CD14-positive monocyte (primary cell): ENCODE results near the gene TENM3. TPM values are rescaled to one million over a fixed set of nuclear protein-coding genes. Genes with fewer than 3 reads are reported as not detected.

Experiments
- DNase-seq, 3 donors: peaks; one replicate each; pipeline ENCODE4 v3.0.0-alpha.2; 2011 to 2022
- H2AFZ ChIP-seq: 2 replicates; pipeline ENCODE4 v1.6.0; 2012; ENCODE audit warnings: mild to moderate bottlenecking, low read depth, low read length, inconsistent platforms; ENCODE audit not compliant: insufficient read depth, poor library complexity, severe bottlenecking
- H3K27ac ChIP-seq, 2 donors: 1 replicate in 1 of 2; 2 replicates in 1 of 2; pipeline ENCODE4 v1.5.1; 2012 to 2013; ENCODE audit warnings: low read length in 2 of 2, control low read depth in 1 of 2, inconsistent platforms in 1 of 2, low read depth in 1 of 2, mild to moderate bottlenecking in 1 of 2
- H3K27me3 ChIP-seq, 2 donors: one replicate each; pipeline versions ENCODE4 v1.6.0 to v1.6.1; 2011 to 2013; ENCODE audit warnings: low read length in 2 of 2; ENCODE audit not compliant: control insufficient read depth in 2 of 2, insufficient read depth in 2 of 2
- H3K36me3 ChIP-seq, 2 donors: replicated peaks in 1 of 2; 1 replicate in 1 of 2; 2 replicates in 1 of 2; pipeline versions ENCODE4 v1.5.1 to v1.6.1; 2012 to 2013; ENCODE audit warnings: low read length in 2 of 2, control low read depth in 1 of 2, inconsistent platforms in 1 of 2, mild to moderate bottlenecking in 1 of 2; ENCODE audit not compliant: insufficient read depth in 2 of 2, control insufficient read depth in 1 of 2
- H3K4me1 ChIP-seq, 2 donors: 1 replicate in 1 of 2; 2 replicates in 1 of 2; pipeline versions ENCODE4 v1.5.1 to v1.6.1; 2012 to 2013; ENCODE audit warnings: low read length in 2 of 2, control low read depth in 1 of 2, inconsistent platforms in 1 of 2, mild to moderate bottlenecking in 1 of 2, moderate library complexity in 1 of 2; ENCODE audit not compliant: insufficient read depth in 2 of 2, control insufficient read depth in 1 of 2
- H3K4me2 ChIP-seq: replicated peaks from 2 replicates; pipeline ENCODE3; 2012; ENCODE audit warnings: low read length, moderate library complexity, mild to moderate bottlenecking; ENCODE audit not compliant: poor library complexity, severe bottlenecking; ENCODE audit errors: extremely low read depth
- H3K4me3 ChIP-seq, 3 experiments: fragments of 200-600 bp in 1 of 3; sonication (generic) in 1 of 3; replicated peaks in 1 of 3; 1 replicate in 2 of 3; 2 replicates in 1 of 3; pipeline ENCODE4 v1.5.1; 2011 to 2013; ENCODE audit warnings: low read length in 3 of 3, mild to moderate bottlenecking in 3 of 3, control low read depth in 2 of 3, low read depth in 2 of 3, inconsistent platforms in 1 of 3, moderate library complexity in 1 of 3
- H3K79me2 ChIP-seq: 2 replicates; pipeline ENCODE4 v1.6.0; 2012; ENCODE audit warnings: mild to moderate bottlenecking, control low read depth, inconsistent platforms, low read length, moderate library complexity; ENCODE audit not compliant: insufficient read depth
- H3K9ac ChIP-seq: 2 replicates; pipeline ENCODE4 v1.6.0; 2017; ENCODE audit warnings: low read length, mild to moderate bottlenecking; ENCODE audit not compliant: insufficient read depth, poor library complexity, severe bottlenecking
- H3K9me3 ChIP-seq, 2 donors: replicated peaks in 1 of 2; 1 replicate in 1 of 2; 2 replicates in 1 of 2; pipeline versions ENCODE4 v1.5.1 to v1.6.1; 2012 to 2013; ENCODE audit warnings: low read length in 2 of 2, control low read depth in 1 of 2; ENCODE audit not compliant: control insufficient read depth in 1 of 2, insufficient read depth in 1 of 2
- H4K20me1 ChIP-seq: 2 replicates; pipeline ENCODE4 v1.6.0; 2012; ENCODE audit warnings: mild to moderate bottlenecking, low read length, control low read depth, moderate library complexity; ENCODE audit not compliant: insufficient read depth
- H3K27ac Mint-ChIP-seq, 7 donors: one replicate each; pipeline ENCODE4 v1.8.0; 2020; ENCODE audit warnings: mild to moderate bottlenecking in 7 of 7, mixed read lengths in 7 of 7, moderate library complexity in 6 of 7, inconsistent platforms in 2 of 7
- H3K27me3 Mint-ChIP-seq, 3 donors: one replicate each; pipeline ENCODE4 v1.8.0; 2021 to 2022; ENCODE audit warnings: low read depth in 3 of 3, mild to moderate bottlenecking in 3 of 3, mixed read lengths in 3 of 3, moderate library complexity in 3 of 3, inconsistent platforms in 1 of 3
- H3K36me3 Mint-ChIP-seq, 2 donors: one replicate each; pipeline ENCODE4 v1.8.0; 2020; ENCODE audit warnings: mixed read lengths in 2 of 2, inconsistent platforms in 1 of 2, mild to moderate bottlenecking in 1 of 2
- H3K4me1 Mint-ChIP-seq: one replicate; pipeline ENCODE4 v1.8.0; 2020; ENCODE audit warnings: mild to moderate bottlenecking, mixed read lengths
- H3K4me3 Mint-ChIP-seq, 2 donors: one replicate each; pipeline ENCODE4 v1.8.0; 2020; ENCODE audit warnings: mild to moderate bottlenecking in 2 of 2, mixed read lengths in 2 of 2, moderate library complexity in 1 of 2
- H3K9me3 Mint-ChIP-seq, 7 donors: one replicate each; pipeline ENCODE4 v1.8.0; 2020 to 2022; ENCODE audit warnings: mixed read lengths in 7 of 7, mild to moderate bottlenecking in 6 of 7, moderate library complexity in 6 of 7, inconsistent platforms in 2 of 7
- WGBS: methylation state at CpG from one replicate; pipeline ENCODE4 v1.1.5; 2013; ENCODE audit warnings: missing lambda C conversion rate; ENCODE audit not compliant: insufficient coverage; 5-methylcytosine and 5-hydroxymethylcytosine counted together
- intact Hi-C, 2 donors: fragments of 100-400 bp; cut with micrococcal nuclease; formaldehyde crosslinking; loops; one replicate each; pipeline versions ENCODE4 v1.15.0 to v1.15.1; 2023
- polyA plus RNA-seq, 3 donors: library from polyadenylated mRNA; depleted of rRNA in 1 of 3; unstranded in 2 of 3; stranded (reverse) in 1 of 3; fragments of 300-500 nt in 2 of 3; fragments of >200 nt in 1 of 3; fragmentation: Illumina TruSeq in 2 of 3; gene quantifications; 1 replicate in 2 of 3; 2 replicates in 1 of 3; pipeline ENCODE4 v1.2.3, GENCODE V29; 2012 to 2021
- TF ChIP-seq, protein P1 (sequence below): fragments of 200-600 bp; IDR thresholded peaks from one replicate; pipeline ENCODE4 v1.8.0; 2022; ENCODE audit warnings: antibody characterized with exemption, mild to moderate bottlenecking

TENM3 gene
- polyA plus RNA-seq, 3 donors, result not detected

DNA sequence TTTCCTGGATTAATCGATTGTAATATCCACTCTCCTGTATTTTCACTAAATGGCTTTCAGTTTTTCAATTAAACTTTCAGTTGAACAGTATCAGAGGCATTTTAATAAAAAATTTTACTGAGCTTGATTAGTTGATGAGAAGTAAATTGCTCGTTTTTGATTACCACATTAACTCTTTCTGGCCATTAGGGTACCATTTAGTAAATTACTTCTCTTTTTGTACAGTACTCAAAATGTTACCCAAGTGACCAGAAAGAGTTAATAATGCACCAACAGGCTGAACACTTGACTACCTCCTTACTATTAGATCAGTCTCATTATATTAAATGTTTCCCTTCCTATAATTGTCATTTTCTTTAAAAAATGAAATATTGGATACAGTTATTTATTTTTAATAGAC lies 289.2 kb downstream of the TENM3 start:
- Mint-ChIP-seq H3K27ac (no peak overlapping the region), H3K27me3 (no peaks in the 10 kb centered on the region), H3K4me1 (no peaks in the 10 kb centered on the region), H3K9me3 (peaks cover 0 to 3% (median 0%) of the 10 kb centered on the region in 7 donors), H3K4me3 (no peak overlapping the region), H3K36me3 (no peaks in the 10 kb centered on the region)
- no CpG with 5 or more reads among the region's 2 CpGs for WGBS
- no peaks in the 10 kb centered on the region for H3K79me2 ChIP-seq
- no peak overlapping the region for H2AFZ ChIP-seq
- H4K20me1 ChIP-seq, result no peaks in the 10 kb centered on the region
- no peaks in the 10 kb centered on the region for H3K9me3 ChIP-seq
- H3K4me1 ChIP-seq, result no peaks in the 10 kb centered on the region
- intact Hi-C loops, result no loop called here
- H3K9ac ChIP-seq, result no peak overlapping the region
- no peak overlapping the region for H3K4me3 ChIP-seq
- no peaks in the 10 kb centered on the region for H3K27me3 ChIP-seq
- DNase-seq, result no peak
- H3K36me3 ChIP-seq, result no peaks in the 10 kb centered on the region
- no peak overlapping the region for H3K27ac ChIP-seq
- H3K4me2 ChIP-seq, result no peak overlapping the region
- TF ChIP-seq, protein P1, sequence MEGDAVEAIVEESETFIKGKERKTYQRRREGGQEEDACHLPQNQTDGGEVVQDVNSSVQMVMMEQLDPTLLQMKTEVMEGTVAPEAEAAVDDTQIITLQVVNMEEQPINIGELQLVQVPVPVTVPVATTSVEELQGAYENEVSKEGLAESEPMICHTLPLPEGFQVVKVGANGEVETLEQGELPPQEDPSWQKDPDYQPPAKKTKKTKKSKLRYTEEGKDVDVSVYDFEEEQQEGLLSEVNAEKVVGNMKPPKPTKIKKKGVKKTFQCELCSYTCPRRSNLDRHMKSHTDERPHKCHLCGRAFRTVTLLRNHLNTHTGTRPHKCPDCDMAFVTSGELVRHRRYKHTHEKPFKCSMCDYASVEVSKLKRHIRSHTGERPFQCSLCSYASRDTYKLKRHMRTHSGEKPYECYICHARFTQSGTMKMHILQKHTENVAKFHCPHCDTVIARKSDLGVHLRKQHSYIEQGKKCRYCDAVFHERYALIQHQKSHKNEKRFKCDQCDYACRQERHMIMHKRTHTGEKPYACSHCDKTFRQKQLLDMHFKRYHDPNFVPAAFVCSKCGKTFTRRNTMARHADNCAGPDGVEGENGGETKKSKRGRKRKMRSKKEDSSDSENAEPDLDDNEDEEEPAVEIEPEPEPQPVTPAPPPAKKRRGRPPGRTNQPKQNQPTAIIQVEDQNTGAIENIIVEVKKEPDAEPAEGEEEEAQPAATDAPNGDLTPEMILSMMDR, result no peak

DNA sequence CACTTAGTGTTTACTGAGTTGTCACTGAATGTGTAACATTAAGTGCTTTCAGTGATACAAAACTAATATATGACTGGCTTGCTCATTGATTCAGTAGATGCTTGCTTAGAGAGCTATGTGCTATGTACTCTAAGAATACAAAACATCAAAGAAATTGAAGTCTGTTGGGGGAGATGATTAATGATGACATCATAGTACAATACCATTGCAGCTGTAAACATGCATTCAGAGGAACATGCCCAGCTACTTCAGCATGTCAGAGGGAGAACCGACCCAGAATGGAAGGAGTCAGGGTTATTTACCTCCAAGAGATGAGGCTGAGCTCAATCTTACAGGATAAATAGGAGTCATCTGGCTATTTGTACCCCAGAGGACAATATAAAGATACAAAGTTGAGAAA lies 290.8 kb downstream of the TENM3 start:
- H3K4me1 Mint-ChIP-seq, result no peaks in the 10 kb centered on the region
- Histone ChIP-seq H3K27ac (no peak overlapping the region), H4K20me1 (no peaks in the 10 kb centered on the region), H3K4me1 (no peaks in the 10 kb centered on the region), H3K79me2 (no peaks in the 10 kb centered on the region), H3K27me3 (no peaks in the 10 kb centered on the region), H3K9ac (no peak overlapping the region), H3K36me3 (no peaks in the 10 kb centered on the region), H3K4me3 (no peak overlapping the region), H3K4me2 (no peak overlapping the region), H3K9me3 (no peaks in the 10 kb centered on the region), H2AFZ (no peak overlapping the region)
- TF ChIP-seq, protein P1, result no peak
- H3K36me3 Mint-ChIP-seq, result no peaks in the 10 kb centered on the region
- no peak overlapping the region for H3K27ac Mint-ChIP-seq
- 71% methylated on average over 1 of the region's 1 CpG for WGBS
- H3K27me3 Mint-ChIP-seq, result no peaks in the 10 kb centered on the region
- DNase-seq, result no peak
- intact Hi-C loops, result no loop called here
- peaks cover 0 to 3% (median 0%) of the 10 kb centered on the region in 7 donors for H3K9me3 Mint-ChIP-seq
- no peak overlapping the region for H3K4me3 Mint-ChIP-seq
